ENCODE data around the gene INHBB.

The INHBB gene

GRCh38 chr2:120346667-120347358 lies 877 bp downstream of the INHBB start:
- Histone ChIP-seq H3K79me2 (no peaks in the 10 kb centered on the region), H3K4me1 (peaks cover 3% of the 10 kb centered on the region), H3K36me3 (ENCODE audit: control insufficient read depth, insufficient read depth, low read length) (no peaks in the 10 kb centered on the region), H3K4me3 (ENCODE audit: low read depth, low read length) (peak overlapping the region; percentile 59), H2AFZ (peak overlapping the region; percentile 93), H3K9me3 (ENCODE audit: control insufficient read depth, low read length) (no peaks in the 10 kb centered on the region), H3K27me3 (ENCODE audit: control insufficient read depth, insufficient read depth, low read length) (no peaks in the 10 kb centered on the region), H3K27ac (peak overlapping the region; percentile 24), H3K9ac (no peak overlapping the region), H3K4me2 (ENCODE audit: low read length) (peak overlapping the region; percentile 85)
- no peak for TF ChIP-seq CTCF (IDR thresholded peaks at IDR 0.05)

- Histone ChIP-seq H3K9ac (no peak overlapping the region), H3K4me3 (ENCODE audit: low read depth, low read length) (peak overlapping the region; percentile 59), H3K27me3 (ENCODE audit: control insufficient read depth, insufficient read depth, low read length) (no peaks in the 10 kb centered on the region), H3K9me3 (ENCODE audit: control insufficient read depth, low read length) (no peaks in the 10 kb centered on the region), H2AFZ (peak overlapping the region; percentile 93), H3K79me2 (no peaks in the 10 kb centered on the region), H3K4me1 (peaks cover 3% of the 10 kb centered on the region), H3K27ac (no peak overlapping the region), H3K36me3 (ENCODE audit: control insufficient read depth, insufficient read depth, low read length) (no peaks in the 10 kb centered on the region), H3K4me2 (ENCODE audit: low read length) (peak overlapping the region; percentile 85)
- no peak for TF ChIP-seq CTCF (IDR thresholded peaks at IDR 0.05)
Measured at GRCh38 chr2:120347396-120348060, 1.6 kb downstream of the INHBB start.

- Histone ChIP-seq H2AFZ (no peak overlapping the region), H3K4me2 (ENCODE audit: low read length) (no peak overlapping the region), H3K9ac (no peak overlapping the region), H3K9me3 (ENCODE audit: control insufficient read depth, low read length) (no peaks in the 10 kb centered on the region), H3K79me2 (no peaks in the 10 kb centered on the region), H3K36me3 (ENCODE audit: control insufficient read depth, insufficient read depth, low read length) (no peaks in the 10 kb centered on the region), H3K4me1 (peaks cover 3% of the 10 kb centered on the region), H3K27me3 (ENCODE audit: control insufficient read depth, insufficient read depth, low read length) (no peaks in the 10 kb centered on the region), H3K4me3 (ENCODE audit: low read depth, low read length) (no peak overlapping the region), H3K27ac (no peak overlapping the region)
- no peak for TF ChIP-seq CTCF (IDR thresholded peaks at IDR 0.05)
Measured at GRCh38 chr2:120348134-120348736, 2.3 kb downstream of the INHBB start.

GRCh38 chr2:120348737-120349439 lies 3.0 kb downstream of the INHBB start:
- H2AFZ ChIP-seq: no peak overlapping the region
- no peak overlapping the region for H3K9ac ChIP-seq
- H3K27me3 ChIP-seq (ENCODE audit: control insufficient read depth, insufficient read depth, low read length): no peaks in the 10 kb centered on the region
- H3K4me3 ChIP-seq (ENCODE audit: low read depth, low read length): no peak overlapping the region
- peaks cover 3% of the 10 kb centered on the region for H3K4me1 ChIP-seq
- TF ChIP-seq CTCF (IDR thresholded peaks at IDR 0.05): no peak
- H3K4me2 ChIP-seq (ENCODE audit: low read length): no peak overlapping the region
- no peak overlapping the region for H3K27ac ChIP-seq
- no peaks in the 10 kb centered on the region for H3K9me3 ChIP-seq (ENCODE audit: control insufficient read depth, low read length)
- H3K36me3 ChIP-seq (ENCODE audit: control insufficient read depth, insufficient read depth, low read length): no peaks in the 10 kb centered on the region
- H3K79me2 ChIP-seq: no peaks in the 10 kb centered on the region

Measured in parathyroid adenoma (tissue), 2 donors.